T-cell (primary cell): ENCODE data around the gene TNFSF8. TPM values are rescaled to one million over a fixed set of nuclear protein-coding genes. Genes with fewer than 3 reads are reported as not detected.

Experiments used
- ATAC-seq, 4 experiments: fragments of 200-7000 bp in 3 of 4; fragments of 150-1000 bp in 1 of 4; cut with Tn5 transposase; replicated peaks in 1 of 4; 1 replicate in 3 of 4; 2 replicates in 1 of 4; pipeline ENCODE4 v1.10.0; 2021; ENCODE audit warnings: moderate library complexity in 3 of 4, mild to moderate bottlenecking in 2 of 4, moderate number of reproducible peaks in 1 of 4
- CTCF ChIA-PET, 2 donors: fragments of 300-600 bp; sonication (Branson Sonifier 250); formaldehyde crosslinking; loops; one replicate each; lab custom pipeline; 2022; ENCODE audit warnings: antibody characterized with exemption in 2 of 2; lab: Charles Lee
- POLR2A ChIA-PET, 2 donors: fragments of 300-600 bp; sonication (Branson Sonifier 250); formaldehyde crosslinking; loops; one replicate each; lab custom pipeline; 2022; ENCODE audit warnings: antibody characterized with exemption in 2 of 2; lab: Charles Lee
- DNase-seq, 35 experiments: peaks; one replicate each; pipeline versions ENCODE4 v3.0.0 to v3.0.0-alpha.2; 2013 to 2023
- H3K27ac ChIP-seq: one replicate; pipeline ENCODE4 v1.5.1; 2013; ENCODE audit warnings: low read length
- H3K27me3 ChIP-seq, 2 experiments: replicated peaks in 1 of 2; 1 replicate in 1 of 2; 2 replicates in 1 of 2; pipeline versions ENCODE4 v1.6.1 to v1.7.0; 2013; ENCODE audit warnings: low read length in 1 of 2, mixed read lengths in 1 of 2; ENCODE audit not compliant: control insufficient read depth in 2 of 2, insufficient read depth in 2 of 2; ENCODE audit errors: extremely low read depth in 1 of 2
- H3K36me3 ChIP-seq, 2 donors: 1 replicate in 1 of 2; 2 replicates in 1 of 2; pipeline versions ENCODE4 v1.6.1 to v1.7.0; 2013; ENCODE audit warnings: low read length in 1 of 2; ENCODE audit not compliant: control insufficient read depth in 2 of 2, insufficient read depth in 1 of 2; ENCODE audit errors: extremely low read depth in 1 of 2
- H3K4me1 ChIP-seq, 2 experiments: 1 replicate in 1 of 2; 2 replicates in 1 of 2; pipeline versions ENCODE4 v1.6.1 to v1.7.0; 2013; ENCODE audit warnings: low read length in 2 of 2, mixed read lengths in 1 of 2; ENCODE audit not compliant: insufficient read depth in 2 of 2, control insufficient read depth in 1 of 2; ENCODE audit errors: extremely low read depth in 1 of 2
- H3K4me3 ChIP-seq, 2 donors: 1 replicate in 1 of 2; 2 replicates in 1 of 2; pipeline versions ENCODE4 v1.5.1 to v1.7.0; 2013; ENCODE audit warnings: mild to moderate bottlenecking in 2 of 2, low read length in 1 of 2, moderate library complexity in 1 of 2; ENCODE audit not compliant: control insufficient read depth in 1 of 2; ENCODE audit errors: extremely low read depth in 1 of 2
- H3K9me3 ChIP-seq: 2 replicates; pipeline ENCODE4 v1.7.0; 2013
- H3K27ac Mint-ChIP-seq, 2 donors: one replicate each; pipeline ENCODE4 v1.8.0; 2020 to 2021; ENCODE audit warnings: mild to moderate bottlenecking in 2 of 2, mixed read lengths in 2 of 2
- H3K27me3 Mint-ChIP-seq, 2 donors: one replicate each; pipeline ENCODE4 v1.8.0; 2021 to 2022; ENCODE audit warnings: mixed read lengths in 2 of 2
- H3K36me3 Mint-ChIP-seq: one replicate; pipeline ENCODE4 v1.8.0; 2021; ENCODE audit warnings: mixed read lengths
- H3K4me1 Mint-ChIP-seq, 3 donors: one replicate each; pipeline ENCODE4 v1.8.0; 2020 to 2022; ENCODE audit warnings: mixed read lengths in 3 of 3, mild to moderate bottlenecking in 1 of 3
- H3K4me3 Mint-ChIP-seq, 3 donors: one replicate each; pipeline ENCODE4 v1.8.0; 2020 to 2022; ENCODE audit warnings: mild to moderate bottlenecking in 3 of 3, mixed read lengths in 3 of 3, moderate library complexity in 3 of 3
- H3K9me3 Mint-ChIP-seq, 3 donors: one replicate each; pipeline ENCODE4 v1.8.0; 2020 to 2022; ENCODE audit warnings: mixed read lengths in 3 of 3
- WGBS: methylation state at CpG from one replicate; pipeline ENCODE4 v1.1.5; 2013; ENCODE audit warnings: missing lambda C conversion rate; ENCODE audit not compliant: insufficient coverage; 5-methylcytosine and 5-hydroxymethylcytosine counted together
- total RNA-seq, 35 experiments: library from RNA in 6 of 35; stranded (reverse) in 6 of 35; fragments of 120-200 nt in 1 of 35; gene quantifications; one replicate each; pipeline versions ENCODE4 v1.2.1 to v1.2.4 and lab custom pipeline; 2013 to 2026

Gene TNFSF8
- total RNA-seq, 5 donors from 2014 or later (not counting 1 experiment from before 2014, with no cell fraction given): 42.9 to 102 (median 63.4) TPM

- Histone ChIP-seq H3K4me3 (no peak overlapping the region), H3K9me3 (no peaks in the 10 kb centered on the region), H3K4me1 (peaks cover 11 to 33% of the 10 kb centered on the region in 2 experiments), H3K36me3 (peaks cover 12 to 45% of the 10 kb centered on the region in 2 donors), H3K27me3 (no peaks in the 10 kb centered on the region), H3K27ac (no peak overlapping the region)
- 96% methylated on average over 3 of the region's 4 CpGs for WGBS
- no peaks in the 10 kb centered on the region for H3K27me3 Mint-ChIP-seq
- DNase-seq (no peak), ATAC-seq (no peak)
- ChIA-PET POLR2A (interaction anchor here in 1 of 2 donors (0.5 to 1.7 kb wide), 5 partner anchors 8 to 315 kb away, joined by 3 to 7 read pairs (median 5); no protein-coding TSS in a partner anchor), CTCF (interaction anchor here in 1 of 2 donors (1.3 to 1.5 kb wide), 2 partner anchors 8 to 15 kb away, joined by 3 to 4 read pairs; no protein-coding TSS in a partner anchor)
- H3K4me3 Mint-ChIP-seq: no peak overlapping the region
- peak overlapping the region; percentile 85 to 90 for H3K27ac Mint-ChIP-seq
- H3K9me3 Mint-ChIP-seq: no peaks in the 10 kb centered on the region
- peaks cover 76 to 96% (median 92%) of the 10 kb centered on the region in 3 donors for H3K4me1 Mint-ChIP-seq
- peaks cover 75% of the 10 kb centered on the region for H3K36me3 Mint-ChIP-seq
Measured at GRCh38 chr9:114913656-114914055, 16.7 kb downstream of the TNFSF8 start.

- Histone ChIP-seq H3K4me3 (no peak overlapping the region), H3K9me3 (no peaks in the 10 kb centered on the region), H3K27ac (no peak overlapping the region), H3K27me3 (no peaks in the 10 kb centered on the region), H3K36me3 (peaks cover 12 to 45% of the 10 kb centered on the region in 2 donors), H3K4me1 (peaks cover 16 to 37% of the 10 kb centered on the region in 2 experiments)
- H3K4me3 Mint-ChIP-seq: no peak overlapping the region
- ChIA-PET POLR2A (interaction anchor here in 1 of 2 donors (0.6 to 1.2 kb wide), 3 partner anchors 9 to 218 kb away, joined by 3 to 5 read pairs (median 4); no protein-coding TSS in a partner anchor), CTCF (interaction anchor here in 1 of 2 donors (1.3 to 1.5 kb wide), 2 partner anchors 9 to 14 kb away, joined by 3 to 4 read pairs; no protein-coding TSS in a partner anchor)
- DNase-seq (no peak), ATAC-seq (no peak)
- H3K9me3 Mint-ChIP-seq: no peaks in the 10 kb centered on the region
- no peaks in the 10 kb centered on the region for H3K27me3 Mint-ChIP-seq
- H3K27ac Mint-ChIP-seq: peak overlapping the region; percentile 85 to 90
- H3K36me3 Mint-ChIP-seq: peaks cover 74% of the 10 kb centered on the region
- 100% methylated on average over 1 of the region's 5 CpGs for WGBS
- peaks cover 79 to 97% (median 95%) of the 10 kb centered on the region in 3 donors for H3K4me1 Mint-ChIP-seq
Measured at GRCh38 chr9:114913217-114913616, 17.2 kb downstream of the TNFSF8 start.

- Mint-ChIP-seq H3K27me3 (no peaks in the 10 kb centered on the region), H3K4me3 (no peak overlapping the region), H3K27ac (peak overlapping the region; percentile 98), H3K36me3 (peaks cover 66% of the 10 kb centered on the region), H3K4me1 (peaks cover 84 to 95% (median 94%) of the 10 kb centered on the region in 3 donors), H3K9me3 (no peaks in the 10 kb centered on the region)
- H3K27me3 ChIP-seq: no peaks in the 10 kb centered on the region
- WGBS: no CpG with 5 or more reads among the region's 2 CpGs
- H3K27ac ChIP-seq: peak overlapping the region; percentile 42
- ChIA-PET CTCF (interaction anchor here in 1 of 2 donors (0.6 to 1.2 kb wide), 3 partner anchors 13 to 1783 kb away, joined by 3 to 7 read pairs (median 3); no protein-coding TSS in a partner anchor), POLR2A (interaction anchor here in 1 of 2 donors (0.6 to 1.0 kb wide), 2 partner anchors 13 to 20 kb away, joined by 3 read pairs; no protein-coding TSS in a partner anchor)
- no peak overlapping the region for H3K4me3 ChIP-seq
- peaks cover 8 to 30% of the 10 kb centered on the region in 2 donors for H3K36me3 ChIP-seq
- peaks cover 26 to 55% of the 10 kb centered on the region in 2 experiments for H3K4me1 ChIP-seq
- no peaks in the 10 kb centered on the region for H3K9me3 ChIP-seq
- peak in 1 of 35 experiments; percentile 42 for DNase-seq
- no peak for ATAC-seq
Measured at GRCh38 chr9:114911167-114911821, 19.1 kb downstream of the TNFSF8 start.

- ATAC-seq (no peak), DNase-seq (no peak)
- peak overlapping the region; percentile 98 for H3K27ac Mint-ChIP-seq
- Histone ChIP-seq H3K4me3 (no peak overlapping the region), H3K9me3 (no peaks in the 10 kb centered on the region), H3K4me1 (peaks cover 26 to 57% of the 10 kb centered on the region in 2 experiments), H3K27me3 (no peaks in the 10 kb centered on the region), H3K27ac (peak overlapping the region; percentile 81), H3K36me3 (peaks cover 8 to 28% of the 10 kb centered on the region in 2 donors)
- H3K36me3 Mint-ChIP-seq: peaks cover 59% of the 10 kb centered on the region
- ChIA-PET POLR2A (interaction anchor here in 1 of 2 donors (1.0 kb wide), 1 partner anchor 12 kb away, joined by 3 read pairs; no protein-coding TSS in a partner anchor), CTCF (interaction anchor here in 1 of 2 donors (0.5 to 1.2 kb wide), 3 partner anchors 12 to 58 kb away, joined by 3 to 7 read pairs (median 3); no protein-coding TSS in a partner anchor)
- H3K4me3 Mint-ChIP-seq: peak overlapping the region in 1 of 3 donors; percentile 75
- 80% methylated on average over 1 of the region's 4 CpGs for WGBS
- peaks cover 83 to 93% (median 89%) of the 10 kb centered on the region in 3 donors for H3K4me1 Mint-ChIP-seq
- H3K9me3 Mint-ChIP-seq: no peaks in the 10 kb centered on the region
- no peaks in the 10 kb centered on the region for H3K27me3 Mint-ChIP-seq
Measured at GRCh38 chr9:114910541-114910940, 19.9 kb downstream of the TNFSF8 start.

GRCh38 chr9:114909661-114910060 lies 20.7 kb downstream of the TNFSF8 start:
- CTCF ChIA-PET: interaction anchor here (0.5 to 1.3 kb wide), 3 partner anchors 59 to 229 kb away, joined by 3 read pairs; no protein-coding TSS in a partner anchor
- POLR2A ChIA-PET: interaction anchor here (1.1 to 2.1 kb wide), 2 partner anchors 19 to 21 kb away, joined by 3 to 8 read pairs; partner anchors contain the start of gene TNFSF8 (in 1 of the 2)
- peak overlapping the region; percentile 98 for H3K27ac Mint-ChIP-seq
- no peaks in the 10 kb centered on the region for H3K27me3 Mint-ChIP-seq
- Histone ChIP-seq H3K36me3 (peaks cover 8 to 26% of the 10 kb centered on the region in 2 donors), H3K27ac (peak overlapping the region; percentile 81), H3K27me3 (no peaks in the 10 kb centered on the region), H3K4me3 (no peak overlapping the region), H3K4me1 (peaks cover 24 to 59% of the 10 kb centered on the region in 2 experiments), H3K9me3 (no peaks in the 10 kb centered on the region)
- peak overlapping the region; percentile 58 to 75 (median 59) for H3K4me3 Mint-ChIP-seq
- ATAC-seq (peak in 1 of 4 experiments; percentile 17), DNase-seq (no peak)
- H3K4me1 Mint-ChIP-seq: peaks cover 75 to 90% (median 80%) of the 10 kb centered on the region in 3 donors
- peaks cover 59% of the 10 kb centered on the region for H3K36me3 Mint-ChIP-seq
- WGBS: no CpG with 5 or more reads among the region's 1 CpG
- no peaks in the 10 kb centered on the region for H3K9me3 Mint-ChIP-seq
